Loucy (cell line): ENCODE results near the gene CDK19.

Source experiments
- CTCF ChIP-seq: fragments of 200-600 bp; sonication (generic); conservative IDR thresholded peaks from 2 replicates; pipeline ENCODE4 v1.5.1; 2014; ENCODE audit warnings: mild to moderate bottlenecking, antibody characterized with exemption, low read length
- EZH2phosphoT487 ChIP-seq: fragments of 200-600 bp; IDR thresholded peaks from 2 replicates; pipeline ENCODE4 v1.6.1; 2018; ENCODE audit warnings: antibody characterized with exemption, mild to moderate bottlenecking, moderate library complexity, borderline replicate concordance

GRCh38 chr6:110653381-110653780 lies 161.9 kb downstream of the CDK19 start:
- no peak for TF ChIP-seq CTCF
- TF ChIP-seq EZH2phosphoT487, result no peak
